Prostate gland (tissue), 2 donors: ENCODE results near the gene MRPL54.

ENCODE experiments used
- POLR2A ChIP-seq: fragments of 450-650 bp; IDR thresholded peaks from one replicate; pipeline ENCODE4 v1.6.1; 2016; ENCODE audit warnings: antibody characterized with exemption, mild to moderate bottlenecking
- POLR2AphosphoS5 ChIP-seq: sonication (generic); formaldehyde crosslinking; IDR thresholded peaks from one replicate; pipeline ENCODE4 v1.6.1; 2017; ENCODE audit warnings: antibody characterized with exemption
- TF ChIP-seq, protein P1 (sequence below), 4 experiments: fragments of 200-600 bp in 2 of 4; fragments of 450-650 bp in 2 of 4; sonication (generic) in 2 of 4; IDR thresholded peaks; 1 replicate in 3 of 4; 2 replicates in 1 of 4; pipeline ENCODE4 v1.5.1; 2016 to 2019; ENCODE audit warnings: antibody characterized with exemption in 4 of 4, mild to moderate bottlenecking in 2 of 4, moderate library complexity in 2 of 4

- TF ChIP-seq, protein P1, sequence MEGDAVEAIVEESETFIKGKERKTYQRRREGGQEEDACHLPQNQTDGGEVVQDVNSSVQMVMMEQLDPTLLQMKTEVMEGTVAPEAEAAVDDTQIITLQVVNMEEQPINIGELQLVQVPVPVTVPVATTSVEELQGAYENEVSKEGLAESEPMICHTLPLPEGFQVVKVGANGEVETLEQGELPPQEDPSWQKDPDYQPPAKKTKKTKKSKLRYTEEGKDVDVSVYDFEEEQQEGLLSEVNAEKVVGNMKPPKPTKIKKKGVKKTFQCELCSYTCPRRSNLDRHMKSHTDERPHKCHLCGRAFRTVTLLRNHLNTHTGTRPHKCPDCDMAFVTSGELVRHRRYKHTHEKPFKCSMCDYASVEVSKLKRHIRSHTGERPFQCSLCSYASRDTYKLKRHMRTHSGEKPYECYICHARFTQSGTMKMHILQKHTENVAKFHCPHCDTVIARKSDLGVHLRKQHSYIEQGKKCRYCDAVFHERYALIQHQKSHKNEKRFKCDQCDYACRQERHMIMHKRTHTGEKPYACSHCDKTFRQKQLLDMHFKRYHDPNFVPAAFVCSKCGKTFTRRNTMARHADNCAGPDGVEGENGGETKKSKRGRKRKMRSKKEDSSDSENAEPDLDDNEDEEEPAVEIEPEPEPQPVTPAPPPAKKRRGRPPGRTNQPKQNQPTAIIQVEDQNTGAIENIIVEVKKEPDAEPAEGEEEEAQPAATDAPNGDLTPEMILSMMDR (IDR thresholded peaks at IDR 0.05): no peak
- TF ChIP-seq POLR2A: no peak
- no peak for TF ChIP-seq POLR2AphosphoS5
Observed at GRCh38 chr19:3765121-3765520, 2.6 kb downstream of the MRPL54 start.
